Cardiac fibroblast (primary cell): Measurements from ENCODE around the gene PTPRN2.

ENCODE experiments used
- DNase-seq, 2 donors: peaks; one replicate each; pipeline versions ENCODE4 v3.0.0 to v3.0.0-alpha.2; 2010; ENCODE audit warnings: low read depth in 2 of 2
- H3K4me3 ChIP-seq, 2 donors: replicated peaks in 1 of 2; 1 replicate in 1 of 2; 2 replicates in 1 of 2; pipeline ENCODE4 v1.5.1; 2011; ENCODE audit warnings: low read depth in 2 of 2, low read length in 2 of 2, mild to moderate bottlenecking in 2 of 2, moderate library complexity in 1 of 2
- TF ChIP-seq, protein P1 (sequence below): IDR thresholded peaks from one replicate; pipeline ENCODE4 v1.5.1; 2011; ENCODE audit warnings: low read depth, mild to moderate bottlenecking, low read length, inconsistent platforms

PTPRN2 gene

GRCh38 chr7:158563911-158564662 is 23.5 kb downstream of the PTPRN2 start:
- no peak for DNase-seq
- H3K4me3 ChIP-seq = no peak overlapping the region
- TF ChIP-seq, protein P1, sequence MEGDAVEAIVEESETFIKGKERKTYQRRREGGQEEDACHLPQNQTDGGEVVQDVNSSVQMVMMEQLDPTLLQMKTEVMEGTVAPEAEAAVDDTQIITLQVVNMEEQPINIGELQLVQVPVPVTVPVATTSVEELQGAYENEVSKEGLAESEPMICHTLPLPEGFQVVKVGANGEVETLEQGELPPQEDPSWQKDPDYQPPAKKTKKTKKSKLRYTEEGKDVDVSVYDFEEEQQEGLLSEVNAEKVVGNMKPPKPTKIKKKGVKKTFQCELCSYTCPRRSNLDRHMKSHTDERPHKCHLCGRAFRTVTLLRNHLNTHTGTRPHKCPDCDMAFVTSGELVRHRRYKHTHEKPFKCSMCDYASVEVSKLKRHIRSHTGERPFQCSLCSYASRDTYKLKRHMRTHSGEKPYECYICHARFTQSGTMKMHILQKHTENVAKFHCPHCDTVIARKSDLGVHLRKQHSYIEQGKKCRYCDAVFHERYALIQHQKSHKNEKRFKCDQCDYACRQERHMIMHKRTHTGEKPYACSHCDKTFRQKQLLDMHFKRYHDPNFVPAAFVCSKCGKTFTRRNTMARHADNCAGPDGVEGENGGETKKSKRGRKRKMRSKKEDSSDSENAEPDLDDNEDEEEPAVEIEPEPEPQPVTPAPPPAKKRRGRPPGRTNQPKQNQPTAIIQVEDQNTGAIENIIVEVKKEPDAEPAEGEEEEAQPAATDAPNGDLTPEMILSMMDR = no peak

DNA sequence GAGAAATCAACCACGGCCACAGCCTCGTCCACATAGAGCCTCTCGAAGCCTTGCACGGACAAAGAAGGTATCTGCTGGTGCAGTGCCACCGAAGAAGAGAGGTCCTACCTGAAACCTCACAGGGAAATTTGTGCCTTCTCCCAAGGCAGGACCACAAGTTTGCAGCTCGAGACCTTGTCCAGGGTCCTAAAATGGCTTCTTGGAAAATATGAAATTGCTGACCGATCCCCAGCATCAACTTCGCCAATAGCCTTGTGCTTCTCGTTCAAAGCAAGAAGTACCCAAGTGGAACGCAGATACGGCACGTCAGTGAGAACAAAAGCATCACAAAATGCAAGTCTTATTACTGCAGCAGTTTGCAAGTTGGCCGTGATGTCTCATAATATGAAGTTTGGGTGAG is 24.6 kb downstream of the PTPRN2 start:
- TF ChIP-seq, protein P1 = no peak
- DNase-seq = no peak
- H3K4me3 ChIP-seq = no peak overlapping the region

GRCh38 chr7:158562517-158562916 is 25.1 kb downstream of the PTPRN2 start:
- TF ChIP-seq, protein P1 = no peak
- no peak overlapping the region for H3K4me3 ChIP-seq
- no peak for DNase-seq

DNA sequence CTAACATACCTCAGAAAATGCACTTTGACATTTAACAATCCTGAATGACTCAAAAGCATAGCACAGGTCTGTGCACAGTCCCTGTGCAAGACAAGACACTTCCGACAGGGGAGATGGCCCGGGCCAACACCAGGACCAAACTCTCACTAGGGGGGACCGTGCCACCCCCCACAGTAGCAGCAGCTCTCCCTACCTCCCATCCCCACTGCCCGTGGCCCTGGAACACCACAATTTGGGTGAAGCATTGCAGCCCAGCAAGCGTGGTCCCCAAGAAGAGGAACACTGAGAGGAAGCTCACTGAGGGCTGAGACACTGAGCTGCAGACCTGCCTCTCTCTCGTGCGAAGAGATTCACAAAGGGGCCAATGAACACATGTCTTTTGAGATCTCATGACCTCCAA is 26.0 kb downstream of the PTPRN2 start:
- TF ChIP-seq, protein P1 = no peak
- H3K4me3 ChIP-seq = no peak overlapping the region
- DNase-seq = no peak

DNA sequence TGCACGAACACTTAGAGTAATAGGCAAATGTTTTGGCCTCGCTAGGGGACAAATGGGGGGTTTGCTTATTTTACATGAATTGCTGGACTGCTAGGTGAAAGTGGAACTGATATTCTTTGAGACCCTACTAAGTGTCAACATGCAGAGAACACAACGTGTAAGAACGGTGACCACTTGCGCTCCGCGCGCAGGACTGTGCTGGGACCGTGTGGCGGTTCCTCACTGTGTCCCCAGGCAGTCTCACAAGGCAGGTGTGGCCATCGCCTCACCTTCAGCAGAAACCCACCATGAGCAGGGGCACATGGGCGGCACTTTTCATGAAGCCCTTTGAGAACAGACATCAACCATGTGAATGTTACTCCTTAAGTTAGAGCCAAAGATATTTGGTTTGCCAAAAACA is 27.2 kb downstream of the PTPRN2 start:
- no peak for DNase-seq
- TF ChIP-seq, protein P1 = no peak
- no peak overlapping the region for H3K4me3 ChIP-seq

DNA sequence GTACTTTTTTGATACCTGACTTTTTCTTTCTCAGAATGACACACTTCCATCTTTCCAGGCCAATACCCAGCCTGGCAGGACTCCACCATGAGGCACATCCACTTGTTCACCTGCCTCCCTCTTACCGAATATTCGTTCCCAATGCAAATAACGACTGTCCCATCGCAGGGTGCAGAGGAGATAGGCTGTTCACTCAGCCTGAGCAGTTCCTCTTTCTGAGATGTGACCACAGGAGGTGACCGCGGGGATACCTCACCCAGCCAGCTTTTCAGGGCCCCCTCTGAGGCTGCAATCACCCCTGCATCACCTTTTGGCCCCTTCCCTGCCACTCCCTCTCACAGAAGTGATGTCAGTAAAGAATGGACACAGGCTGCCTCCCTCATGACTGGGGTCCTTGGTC is 28.3 kb downstream of the PTPRN2 start:
- no peak overlapping the region for H3K4me3 ChIP-seq
- DNase-seq = no peak
- TF ChIP-seq, protein P1 = no peak

DNA sequence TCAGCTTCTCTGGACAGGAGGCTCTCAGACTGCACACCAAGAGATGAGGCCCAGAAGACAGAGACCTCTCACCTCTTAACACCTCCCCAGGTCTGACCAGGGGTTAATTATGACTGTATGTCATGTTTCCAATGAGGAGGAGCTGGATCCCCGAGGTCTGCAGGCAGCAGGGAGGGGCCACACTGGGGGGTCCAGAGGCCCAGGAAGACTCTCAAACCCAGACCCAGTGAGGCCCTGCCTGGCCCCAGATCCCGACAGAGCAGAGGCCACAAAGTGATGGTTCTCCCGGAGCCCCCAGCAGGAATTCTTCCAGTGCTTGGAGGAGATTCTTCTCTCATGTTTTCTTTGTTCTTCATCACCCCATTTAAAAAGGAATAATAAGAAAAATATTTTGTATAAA is 28.8 kb downstream of the PTPRN2 start:
- no peak for DNase-seq
- TF ChIP-seq, protein P1 = no peak
- H3K4me3 ChIP-seq = no peak overlapping the region
